ENCODE results near the gene THRA.

Gene THRA

DNA sequence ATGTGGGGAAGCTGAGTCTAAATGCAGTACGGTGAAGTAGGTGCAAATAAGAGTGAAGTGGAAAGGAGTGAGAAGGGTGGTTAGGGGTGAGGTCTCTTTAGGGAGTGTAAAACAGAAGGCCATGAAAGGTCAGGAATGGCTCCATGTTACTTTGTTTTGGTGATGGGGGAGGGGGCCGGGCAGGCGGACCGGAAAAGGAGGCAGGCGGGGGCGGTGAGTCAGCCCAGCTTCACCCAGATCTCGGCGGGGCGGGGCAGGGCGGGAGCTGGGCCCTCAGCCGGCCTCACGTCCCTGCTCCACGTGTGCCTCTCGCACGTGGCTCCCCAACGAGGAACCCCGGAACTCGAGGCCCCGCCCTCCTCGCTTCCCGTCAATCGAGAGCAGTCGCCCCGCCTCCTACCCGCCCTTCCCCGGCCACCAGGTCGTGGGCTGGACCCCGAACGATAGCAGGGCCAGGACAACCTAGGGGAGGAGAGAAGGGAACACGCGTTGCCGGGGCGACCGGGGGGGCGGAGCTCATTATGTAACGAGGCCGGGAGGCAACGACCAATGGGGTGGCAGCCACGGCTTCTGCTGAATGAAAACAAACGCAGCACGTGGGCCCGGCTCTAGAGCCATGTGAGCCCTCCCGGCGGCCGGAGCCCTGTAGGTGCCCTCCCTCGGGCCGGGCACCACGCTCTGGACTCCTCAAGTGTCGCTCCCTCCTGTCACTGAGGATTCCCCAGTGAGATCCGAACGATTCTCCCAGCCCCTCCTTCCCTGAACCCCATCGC is 36.3 kb downstream of the THRA start:
- peak; percentile 96 to 97 for DNase-seq (ENCODE audit: extremely low read depth in 1 of 2, low read depth in 1 of 2)

DNA sequence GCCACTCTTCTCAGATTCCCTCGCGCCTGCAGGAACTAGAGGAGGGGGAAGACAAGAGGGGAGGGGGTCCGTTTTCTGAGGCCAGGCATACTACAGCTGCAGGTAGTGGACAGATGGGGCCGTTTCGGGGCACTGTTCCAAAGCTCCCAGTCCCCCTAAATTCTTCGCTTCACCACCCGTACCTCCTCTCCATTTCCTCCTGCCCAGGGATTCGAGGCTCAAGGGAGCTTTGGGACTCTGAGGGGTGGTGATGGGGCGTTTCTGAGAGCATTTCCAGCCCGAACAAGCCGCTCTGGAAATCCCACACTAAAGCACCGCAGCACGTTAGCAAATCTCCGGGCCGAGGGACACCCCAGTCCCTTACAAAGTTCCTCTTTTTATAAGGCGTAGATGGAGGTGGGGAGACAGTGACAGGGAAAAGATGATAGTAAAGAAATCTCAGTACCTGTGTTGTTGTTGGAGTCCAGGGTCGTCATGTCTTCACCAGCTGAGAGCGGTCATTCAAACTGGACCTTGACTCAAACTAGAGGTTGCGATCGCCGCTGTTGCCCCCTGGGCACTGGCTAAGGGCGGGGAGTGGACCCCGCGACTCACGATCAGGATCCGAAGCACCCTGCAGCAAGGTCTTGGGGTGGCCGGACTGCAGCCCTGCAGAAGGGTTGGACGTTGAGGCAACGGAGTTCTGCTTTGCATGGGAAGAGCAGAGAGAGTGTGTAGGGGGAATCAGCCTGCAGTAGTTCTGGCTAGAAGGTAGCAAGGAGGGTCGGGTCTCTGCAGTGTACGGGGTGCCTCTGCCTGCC is 37.1 kb downstream of the THRA start:
- no peak for DNase-seq (ENCODE audit: extremely low read depth in 1 of 2, low read depth in 1 of 2)

DNA sequence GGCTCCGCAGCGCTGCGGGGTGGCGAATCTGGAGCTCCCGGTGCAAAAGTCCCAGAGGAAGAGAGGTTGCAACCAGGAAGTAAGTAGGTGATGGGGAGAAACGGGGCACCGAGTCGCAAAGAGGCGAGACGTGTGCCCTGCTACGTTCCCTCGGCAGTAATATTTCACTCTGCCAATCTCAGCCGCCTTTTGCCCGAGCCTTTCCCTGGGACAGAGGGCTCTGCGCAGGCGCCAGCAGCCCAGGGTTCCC is 37.6 kb downstream of the THRA start, which contains the start of gene NR1D1:
Gene NR1D1 (minus strand): TSS at position 171 of the 250 bp plus-strand sequence. CDS start 495 bp downstream, outside the sequence.
- no peak for DNase-seq (ENCODE audit: extremely low read depth in 1 of 2, low read depth in 1 of 2)

DNA sequence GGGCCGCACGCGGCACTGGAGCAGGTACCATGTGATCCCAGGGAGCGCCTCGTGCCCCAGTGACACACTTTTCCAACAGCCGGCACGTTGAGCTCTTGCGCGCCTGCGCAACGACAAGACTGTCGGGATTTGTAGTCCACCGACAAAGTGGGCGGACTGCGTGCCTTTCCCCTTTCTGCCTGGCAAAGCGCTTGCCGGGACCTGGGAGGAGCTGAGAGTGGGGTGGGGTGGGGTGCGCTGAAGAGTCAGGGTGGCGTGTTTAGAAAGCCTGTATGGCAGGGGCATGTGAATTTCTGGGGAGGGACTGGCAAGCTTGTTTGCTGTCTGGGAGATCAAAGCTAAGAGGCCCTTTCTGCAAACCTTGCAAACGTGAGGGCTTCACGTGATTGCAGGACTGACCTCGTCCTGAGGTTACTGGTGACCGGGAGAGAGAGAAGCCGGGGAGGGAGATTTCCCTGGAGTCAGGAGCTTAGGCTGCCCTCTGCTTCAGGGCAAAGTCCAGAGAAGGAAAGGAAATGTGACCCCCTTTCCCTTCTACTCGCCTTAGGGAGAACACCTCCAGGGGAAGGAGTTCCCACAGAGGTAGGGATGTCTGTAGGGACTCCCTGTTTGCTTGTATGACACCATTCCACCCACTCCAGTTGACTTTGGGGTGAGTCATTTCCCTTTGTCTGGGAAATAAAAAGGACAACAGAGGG is 38.1 kb downstream of the THRA start:
- peak; percentile 75 to 76 for DNase-seq (ENCODE audit: extremely low read depth in 1 of 2, low read depth in 1 of 2)

DNA sequence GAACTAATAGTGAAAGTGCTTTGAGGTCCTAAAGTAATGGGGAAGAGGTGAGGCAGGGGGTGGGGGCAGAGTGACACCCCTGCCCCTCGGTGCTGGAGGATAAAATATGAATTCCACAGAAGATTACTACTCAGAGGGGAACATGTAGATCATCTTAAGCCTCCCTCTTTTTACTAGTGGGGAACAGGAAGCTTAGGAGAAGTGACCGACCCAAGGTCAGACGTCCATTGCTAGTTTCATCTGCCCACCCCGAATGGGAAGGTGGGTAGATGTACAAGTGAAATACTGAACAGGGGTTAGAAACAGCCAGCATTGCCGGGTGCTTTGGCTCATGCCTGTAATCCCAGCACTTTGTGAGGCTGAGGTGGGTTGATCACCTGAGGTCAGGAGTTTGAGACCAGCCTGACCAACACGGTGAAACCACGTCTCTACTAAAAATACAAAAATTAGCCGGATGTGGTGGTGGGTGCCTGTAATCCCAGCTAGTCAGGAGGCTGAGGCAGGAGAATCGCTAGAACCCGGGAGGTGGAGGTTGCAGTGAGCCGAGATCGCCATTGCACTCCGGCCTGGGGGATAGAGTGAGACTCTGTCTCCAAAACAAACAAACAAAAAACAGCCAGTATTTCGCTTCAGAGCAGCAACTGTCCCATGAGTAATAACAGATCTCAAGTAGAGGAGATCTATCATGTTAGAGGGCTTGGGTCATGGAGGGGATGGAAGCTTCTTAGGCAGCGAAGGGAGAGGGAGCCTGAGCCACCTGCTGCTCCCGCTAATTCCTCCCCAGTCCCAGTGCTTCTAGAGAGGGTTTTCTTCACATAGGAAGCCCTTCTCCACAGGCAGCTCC is 38.8 kb downstream of the THRA start:
- DNase-seq (ENCODE audit: extremely low read depth in 1 of 2, low read depth in 1 of 2) = no peak

DNA sequence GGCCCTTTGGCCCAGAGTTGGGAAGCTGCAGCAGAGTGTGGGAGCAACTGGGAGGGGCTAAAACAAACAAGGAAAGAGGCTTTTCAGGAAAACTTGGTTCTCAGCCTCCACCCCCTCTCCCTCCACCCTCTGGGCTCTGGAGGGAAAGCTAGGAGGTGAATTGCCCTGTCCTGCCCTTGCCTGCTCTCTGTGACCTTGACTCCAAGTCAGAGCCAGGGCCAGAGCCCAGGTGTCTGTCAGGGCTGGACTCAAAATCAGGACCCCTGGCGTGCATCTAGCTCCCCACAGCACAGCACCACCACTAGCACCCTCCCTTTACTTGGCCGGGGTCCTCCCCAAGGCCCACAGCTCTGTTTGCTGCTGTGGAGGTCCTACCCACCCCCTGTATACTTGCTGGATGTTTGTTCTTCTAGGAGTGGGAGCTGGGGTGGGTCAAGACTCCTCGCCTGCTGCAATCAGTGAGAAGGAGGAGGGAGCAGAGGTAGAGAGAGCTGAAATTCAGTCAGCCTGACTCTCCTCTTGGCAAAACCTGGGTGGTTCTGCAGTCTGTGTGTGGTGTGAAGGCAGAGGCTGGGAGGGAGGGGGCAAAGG is 40.4 kb downstream of the THRA start:
- DNase-seq (ENCODE audit: extremely low read depth in 1 of 2, low read depth in 1 of 2) = no peak

DNA sequence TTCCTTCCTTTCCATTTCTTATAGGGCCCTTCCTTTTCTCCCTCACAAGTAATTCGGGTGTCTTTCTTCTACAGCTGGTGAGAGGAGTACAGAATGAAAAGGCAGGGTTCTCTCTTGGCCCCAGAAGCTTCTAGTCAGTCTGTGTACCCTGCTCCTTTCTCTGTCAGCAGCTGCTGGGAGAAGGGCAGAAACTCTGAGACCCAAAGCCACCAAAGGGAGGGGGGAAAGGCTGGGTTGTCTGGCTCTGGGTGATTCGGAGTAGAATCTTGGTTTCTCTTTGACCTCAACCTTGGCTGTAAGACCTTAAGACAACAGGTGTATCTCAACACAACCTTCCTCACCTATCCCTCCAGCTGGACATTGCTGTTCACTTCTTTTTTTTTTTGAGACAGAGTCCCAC is 40.9 kb downstream of the THRA start:
- no peak for DNase-seq (ENCODE audit: extremely low read depth in 1 of 2, low read depth in 1 of 2)

DNA sequence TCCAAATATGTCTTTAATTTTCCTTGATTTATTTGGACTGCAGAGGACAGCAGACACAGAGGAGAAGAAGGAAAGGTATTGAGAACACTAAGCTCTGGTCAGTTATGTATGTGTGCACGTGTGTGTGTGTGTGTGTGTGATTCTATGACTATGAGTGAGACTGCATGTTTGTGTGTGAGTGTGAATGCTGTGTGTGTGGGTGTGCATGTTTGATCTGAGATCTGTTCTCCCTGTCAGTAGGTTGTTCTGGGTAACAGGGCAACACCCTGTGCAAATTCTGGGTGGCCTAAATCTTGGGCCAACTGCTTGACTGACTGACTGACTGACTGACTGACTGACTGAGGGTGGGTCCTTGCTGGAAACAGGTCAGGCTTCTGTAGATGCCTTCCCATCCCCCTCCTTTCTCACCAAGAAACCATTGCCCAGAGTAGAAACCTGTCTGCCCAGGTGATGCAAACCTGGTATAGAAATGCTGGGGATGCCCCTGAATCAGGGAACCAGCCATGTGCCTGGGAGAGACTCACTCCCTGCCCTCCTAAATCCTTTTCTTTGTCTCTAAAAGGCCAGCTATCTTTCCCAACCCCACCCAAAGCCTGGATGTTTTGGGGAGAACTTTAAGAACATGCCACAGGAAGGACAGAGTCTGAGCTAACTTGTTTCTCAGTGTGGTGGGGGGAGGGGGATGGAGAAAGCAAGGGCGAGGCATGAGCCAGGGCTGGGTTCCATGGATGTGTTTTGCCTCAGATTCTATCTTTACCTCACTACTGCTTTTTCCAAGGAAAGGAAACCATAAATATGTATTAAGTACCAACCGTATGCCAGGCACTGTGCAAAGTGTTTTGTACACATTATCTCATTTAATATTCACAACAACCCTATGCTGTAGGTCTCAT is 42.1 kb downstream of the THRA start:
- DNase-seq (ENCODE audit: extremely low read depth in 1 of 2, low read depth in 1 of 2) = no peak

DNA sequence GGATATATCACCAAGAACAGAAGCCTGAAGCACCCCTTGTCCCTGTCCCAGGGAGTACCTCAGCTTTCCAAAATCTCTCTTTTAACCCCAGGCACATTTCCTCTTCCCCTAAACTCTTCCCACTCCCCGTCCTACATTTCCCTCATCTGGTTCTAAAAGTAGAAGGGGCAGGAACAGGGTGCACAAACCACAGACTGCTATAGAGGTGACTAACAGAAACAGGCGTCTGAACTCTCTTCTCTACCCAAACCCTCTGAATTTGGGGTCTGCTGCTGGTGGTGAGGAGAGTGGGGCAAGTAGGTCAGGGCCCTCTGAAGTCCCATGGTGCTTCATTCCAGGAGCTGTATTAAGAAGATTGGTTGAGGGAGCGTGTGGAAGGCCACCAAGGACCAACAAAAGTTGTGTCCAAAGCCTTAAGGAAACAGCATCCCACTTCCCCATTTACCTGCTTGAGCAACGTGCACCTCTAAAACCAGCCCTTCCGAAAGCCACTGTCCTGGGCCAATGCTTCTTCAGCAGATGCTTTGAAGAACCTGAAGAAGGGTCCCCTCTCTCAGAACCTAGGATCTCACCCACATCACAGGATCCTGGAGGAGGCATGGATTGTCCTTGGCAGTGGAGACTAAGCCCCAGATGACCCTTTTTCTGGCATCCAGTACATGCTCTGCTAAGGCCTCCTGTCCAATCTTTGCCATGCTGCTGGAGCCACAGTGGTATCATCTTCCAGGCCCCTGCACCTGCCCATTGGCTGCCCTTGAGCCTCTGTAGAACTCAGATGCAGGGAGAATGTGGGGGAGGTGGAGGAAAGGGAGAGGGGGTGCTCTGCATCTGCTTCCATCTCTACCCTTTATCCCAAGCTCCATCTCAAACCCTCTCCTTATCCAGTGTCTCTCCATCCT is 43.3 kb downstream of the THRA start:
- DNase-seq (ENCODE audit: extremely low read depth in 1 of 2, low read depth in 1 of 2) = no peak

DNA sequence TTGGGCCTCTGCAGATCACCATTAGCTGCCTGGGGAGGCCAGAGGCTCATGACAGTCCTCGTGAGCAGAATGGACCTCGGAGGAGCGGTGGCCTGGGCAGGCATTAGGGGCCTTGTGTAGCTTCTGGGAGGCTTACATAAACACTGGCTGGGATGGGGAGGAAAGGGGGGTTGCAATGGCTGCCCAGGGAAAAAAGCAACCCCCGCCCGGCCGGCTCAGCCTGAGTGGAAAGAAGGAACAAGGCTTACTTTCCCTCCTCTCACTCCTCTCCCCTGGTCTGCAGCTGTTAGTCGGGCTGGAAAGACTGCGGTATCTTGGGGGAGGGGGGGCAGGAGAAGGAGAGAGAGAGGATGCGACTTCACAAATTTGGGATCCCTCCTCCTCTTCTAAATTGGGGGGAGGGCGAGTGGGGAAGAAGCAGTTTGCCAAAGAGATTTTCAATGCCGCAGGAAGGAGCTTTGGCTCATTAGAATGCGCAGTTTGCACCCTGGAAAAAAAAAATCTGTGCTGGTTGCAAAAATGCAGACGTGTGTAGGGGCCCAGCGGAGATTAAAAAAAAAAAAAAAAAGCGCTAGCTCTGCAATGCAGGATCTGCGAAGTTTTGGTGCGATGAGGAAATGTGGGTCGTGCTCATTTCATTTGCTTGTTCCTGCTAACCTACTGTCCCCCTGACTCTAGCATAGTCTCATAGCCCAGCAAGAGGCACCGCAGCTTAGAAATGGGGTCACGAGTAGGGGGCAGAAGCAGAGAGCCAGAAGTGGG is 44.2 kb downstream of the THRA start:
- no peak for DNase-seq (ENCODE audit: extremely low read depth in 1 of 2, low read depth in 1 of 2)

DNA sequence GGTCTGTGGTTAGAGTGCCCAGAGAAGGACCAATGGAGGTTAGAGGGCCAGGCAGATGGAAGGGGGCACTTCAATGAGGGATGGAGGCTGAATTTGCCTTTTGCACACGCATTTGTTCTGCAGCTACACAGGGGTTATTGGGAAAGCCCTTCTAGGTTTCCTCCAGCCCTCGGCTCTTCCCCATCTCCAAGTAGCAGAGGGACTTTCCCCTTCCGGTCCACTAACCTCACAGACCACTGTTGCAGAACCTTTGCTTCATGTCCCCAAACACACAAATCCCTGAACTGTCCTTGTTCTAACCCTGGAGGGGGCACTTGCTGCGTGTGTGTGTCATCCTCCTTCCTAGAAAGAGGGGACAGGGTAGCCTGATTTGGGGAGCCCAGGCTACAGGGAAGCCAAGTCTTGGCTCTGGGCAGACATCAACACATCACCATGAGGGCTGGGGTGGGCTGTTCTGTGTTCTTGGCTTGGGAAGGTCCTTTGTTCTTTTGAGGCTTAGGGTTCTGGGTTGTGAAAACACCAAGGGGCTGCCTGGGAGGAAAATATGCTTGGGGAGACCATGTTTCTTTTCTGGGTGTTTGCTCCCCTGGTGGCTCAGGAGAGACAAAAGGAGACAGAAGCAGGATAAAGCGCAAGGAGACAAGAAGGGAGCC is 44.9 kb downstream of the THRA start:
- DNase-seq (ENCODE audit: extremely low read depth in 1 of 2, low read depth in 1 of 2) = no peak

DNA sequence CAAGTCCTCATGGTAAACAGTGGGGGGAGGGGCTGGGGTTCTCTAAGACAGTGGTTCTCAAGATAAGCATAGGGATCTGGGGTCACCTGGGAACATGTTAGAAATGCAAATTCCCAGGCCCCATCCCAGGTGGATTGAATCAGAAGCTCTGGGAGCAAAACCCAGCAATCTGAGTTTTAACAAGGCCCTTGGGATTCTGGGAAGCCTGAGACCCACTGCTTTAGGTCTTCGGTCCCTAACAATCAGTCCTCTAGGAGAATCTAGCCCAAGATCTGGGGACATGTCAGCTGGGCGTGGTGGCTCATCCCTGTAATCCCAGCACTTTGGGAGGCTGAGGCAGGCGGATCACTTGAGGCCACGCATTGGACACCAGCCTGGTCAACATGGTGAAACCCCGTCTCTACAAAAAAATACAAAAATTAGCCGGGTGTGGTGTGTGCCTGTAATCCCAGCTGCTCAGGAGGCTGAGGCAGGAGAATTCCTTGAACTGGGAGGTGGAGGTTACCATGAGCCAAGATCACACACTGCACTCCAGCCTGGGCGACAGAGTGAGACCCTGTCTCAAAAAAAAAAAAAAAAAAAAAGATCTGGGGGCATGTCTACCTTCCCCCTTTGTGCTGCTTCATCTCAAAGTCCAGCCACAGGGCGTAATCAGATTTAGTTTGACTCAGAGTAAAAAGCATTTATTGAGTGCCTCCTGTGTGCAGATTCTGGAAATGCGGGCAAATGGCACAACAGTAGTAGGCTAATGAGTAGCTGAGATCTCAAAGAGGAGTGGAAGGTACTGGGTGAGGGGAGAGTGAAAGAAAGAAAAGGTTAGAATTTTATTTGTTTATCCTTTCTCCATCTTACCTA is 46.4 kb downstream of the THRA start:
- DNase-seq (ENCODE audit: extremely low read depth in 1 of 2, low read depth in 1 of 2) = no peak

DNA sequence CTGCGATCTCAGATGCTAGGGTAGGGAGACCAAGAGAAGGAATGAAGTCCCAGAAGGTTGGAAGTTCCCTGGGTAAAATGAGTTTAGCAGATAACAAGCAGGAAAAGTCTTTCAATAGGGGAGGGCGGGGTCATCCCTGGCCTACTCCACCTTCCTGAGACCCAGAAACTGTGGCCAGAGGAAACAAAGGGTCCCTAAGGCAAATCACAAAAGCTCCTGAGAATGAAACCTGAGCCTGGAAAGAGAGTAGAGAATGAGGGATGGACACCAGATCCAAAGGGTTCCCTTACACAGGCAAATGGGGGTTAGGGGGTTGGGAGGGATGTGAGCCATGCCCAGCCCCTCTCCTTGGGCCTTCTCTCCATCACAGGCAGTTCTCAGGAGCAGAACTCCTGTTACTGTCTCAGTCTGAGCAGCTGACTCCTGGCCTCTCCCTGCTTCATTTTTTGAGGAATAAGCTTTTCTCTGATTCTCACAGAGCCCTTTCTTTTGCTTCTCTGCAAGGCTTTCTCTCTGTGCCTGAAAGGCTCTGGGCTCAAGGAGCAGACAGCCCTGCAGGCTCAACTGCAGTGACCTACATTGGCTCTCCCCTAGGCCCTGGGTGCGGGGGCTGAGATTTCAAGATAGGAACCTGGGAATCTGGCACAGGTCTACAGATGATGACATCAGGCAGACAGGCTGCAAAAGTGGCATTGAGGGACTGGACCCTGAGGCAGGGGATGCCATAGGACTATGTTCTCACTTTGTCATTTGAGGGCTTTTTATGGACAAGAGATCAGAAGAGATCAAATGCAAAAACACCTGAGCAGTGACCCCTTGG is 47.5 kb downstream of the THRA start:
- no peak for DNase-seq (ENCODE audit: extremely low read depth in 1 of 2, low read depth in 1 of 2)

DNA sequence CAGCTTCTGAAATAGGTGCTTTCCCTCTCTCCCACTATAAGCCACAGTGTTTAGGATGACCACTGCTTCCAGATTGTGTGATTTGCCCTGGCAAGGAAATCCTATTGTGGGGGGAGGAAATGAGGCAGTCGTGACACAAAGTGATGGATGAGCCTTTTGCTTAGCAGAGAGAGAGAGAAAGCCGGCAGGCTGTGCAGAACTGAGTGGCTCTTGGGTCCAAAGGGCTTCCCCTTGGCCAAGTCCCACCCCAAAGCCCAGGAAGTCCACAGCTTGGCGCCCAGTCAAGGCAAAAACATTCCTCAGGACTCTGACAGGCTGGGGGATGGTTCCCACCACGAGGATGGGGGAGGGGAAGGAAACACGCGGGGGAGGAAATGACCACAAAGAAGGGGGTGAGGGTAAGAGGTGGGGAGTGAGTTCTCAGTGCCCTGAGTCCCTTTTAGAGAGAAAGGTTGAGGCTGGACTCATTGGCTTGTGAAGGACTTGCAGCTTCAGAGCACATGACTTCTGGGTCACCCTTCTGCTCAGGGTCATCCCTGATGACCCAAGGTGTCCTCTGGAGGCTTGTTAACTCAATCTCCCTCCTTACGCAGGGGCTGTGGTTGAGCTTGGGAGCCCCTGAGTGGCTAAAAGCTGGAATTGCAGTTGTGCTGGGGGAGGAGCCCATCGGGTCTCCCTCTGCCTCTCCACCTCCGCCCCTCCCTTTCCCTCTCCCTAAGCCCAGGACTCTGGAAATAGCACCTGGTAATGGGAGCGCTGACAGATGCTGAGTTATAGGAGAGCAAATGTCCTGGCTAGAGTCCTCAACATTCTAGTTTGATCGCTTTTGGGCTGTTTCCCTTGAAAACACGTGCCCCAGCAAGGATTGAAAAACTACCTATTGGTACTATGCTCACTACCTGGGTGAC is 48.7 kb downstream of the THRA start:
- DNase-seq (ENCODE audit: extremely low read depth in 1 of 2, low read depth in 1 of 2) = no peak

Measured in activated CD8-positive, alpha-beta memory T cell treated with anti-CD3 and anti-CD28 coated beads for 1 hour (primary cell).